ENCODE data around the gene TGFB1. TPM values are rescaled to one million over a fixed set of nuclear protein-coding genes. Genes with fewer than 3 reads are reported as not detected.

TGFB1 gene
- total and polyA plus RNA-seq, 9 of the 15 experiments (the other 6 are each of a cell fraction or from before 2014, with no cell fraction given), result 0.24 to 159 (median 17.2) TPM

Small RNA genes lying within 50 kb of the gene (small RNA-seq; reads per million reads assigned to genes)
- not detected for gene RN7SL34P

Other genes starting within 250 kb of the TGFB1 start
Only the 7 nearest of the 13 such genes appear.
- gene CCDC97, start 43.8 kb downstream of the TGFB1 start, total RNA-seq (2014; rRNA removed), result 8.0 and 10.8 TPM in 2 replicates
- 2.2 and 3.3 TPM in 2 replicates for gene CCDC97, start 43.8 kb downstream of the TGFB1 start, total RNA-seq (2014; rRNA removed; fragmentation: Illumina TruSeq; extraction: Trizol)
- gene CCDC97, start 43.8 kb downstream of the TGFB1 start, total RNA-seq (2015; rRNA removed; fragmentation: Illumina TruSeq; extraction: Trizol), result 5.5 and 7.0 TPM in 2 replicates
- 16.5 and 18.0 TPM in 2 replicates for gene CCDC97, start 43.8 kb downstream of the TGFB1 start, total RNA-seq (2021)
- 3.6 and 5.0 TPM in 2 replicates for gene CCDC97, start 43.8 kb downstream of the TGFB1 start, polyA plus RNA-seq (2011; rRNA removed)
- 9.8 and 13.2 TPM in 2 replicates for gene CCDC97, start 43.8 kb downstream of the TGFB1 start, polyA plus RNA-seq (2014; fragmentation: Illumina TruSeq; extraction: Trizol)
- gene CCDC97, start 43.8 kb downstream of the TGFB1 start, polyA plus RNA-seq (2014; fragmentation: Nextera tagmentation; extraction: Ambion mirVana), result under 1 TPM; 0.60 to 0.79 TPM
- gene CCDC97, start 43.8 kb downstream of the TGFB1 start, polyA plus RNA-seq (2014; rRNA removed), result 8.8 and 11.3 TPM in 2 replicates
- 3.5 and 6.7 TPM in 2 replicates for gene B9D2, start 10.2 kb upstream of the TGFB1 start, total RNA-seq (2014; rRNA removed)
- 0.54 and 1.6 TPM in 2 replicates for gene B9D2, start 10.2 kb upstream of the TGFB1 start, total RNA-seq (2014; rRNA removed; fragmentation: Illumina TruSeq; extraction: Trizol)
- 5.2 and 5.5 TPM in 2 replicates for gene B9D2, start 10.2 kb upstream of the TGFB1 start, total RNA-seq (2015; rRNA removed; fragmentation: Illumina TruSeq; extraction: Trizol)
- gene B9D2, start 10.2 kb upstream of the TGFB1 start, total RNA-seq (2021), result 6.0 and 6.9 TPM in 2 replicates
- gene B9D2, start 10.2 kb upstream of the TGFB1 start, polyA plus RNA-seq (2011; rRNA removed), result 2.8 and 5.8 TPM in 2 replicates
- gene B9D2, start 10.2 kb upstream of the TGFB1 start, polyA plus RNA-seq (2014; fragmentation: Illumina TruSeq; extraction: Trizol), result 2.2 and 3.4 TPM in 2 replicates
- gene B9D2, start 10.2 kb upstream of the TGFB1 start, polyA plus RNA-seq (2014; fragmentation: Nextera tagmentation; extraction: Ambion mirVana), result 1 to 10 TPM in 1 of 2 experiments, under 1 TPM in 1; 0.83 to 1.4 TPM
- gene B9D2, start 10.2 kb upstream of the TGFB1 start, polyA plus RNA-seq (2014; rRNA removed), result 3.4 and 3.5 TPM in 2 replicates
- 2.8 and 4.3 TPM in 2 replicates for gene TMEM91, start 22.6 kb upstream of the TGFB1 start, total RNA-seq (2014; rRNA removed)
- 1.5 and 1.6 TPM in 2 replicates for gene TMEM91, start 22.6 kb upstream of the TGFB1 start, total RNA-seq (2014; rRNA removed; fragmentation: Illumina TruSeq; extraction: Trizol)
- gene TMEM91, start 22.6 kb upstream of the TGFB1 start, total RNA-seq (2015; rRNA removed; fragmentation: Illumina TruSeq; extraction: Trizol), result 1.7 and 1.8 TPM in 2 replicates
- 2.3 and 2.7 TPM in 2 replicates for gene TMEM91, start 22.6 kb upstream of the TGFB1 start, total RNA-seq (2021)
- 3.0 and 3.9 TPM in 2 replicates for gene TMEM91, start 22.6 kb upstream of the TGFB1 start, polyA plus RNA-seq (2011; rRNA removed)
- gene TMEM91, start 22.6 kb upstream of the TGFB1 start, polyA plus RNA-seq (2014; fragmentation: Illumina TruSeq; extraction: Trizol), result 3.0 and 3.1 TPM in 2 replicates
- 1 to 10 TPM; 1.2 to 1.8 TPM for gene TMEM91, start 22.6 kb upstream of the TGFB1 start, polyA plus RNA-seq (2014; fragmentation: Nextera tagmentation; extraction: Ambion mirVana)
- gene TMEM91, start 22.6 kb upstream of the TGFB1 start, polyA plus RNA-seq (2014; rRNA removed), result 3.1 and 5.2 TPM in 2 replicates
- gene EXOSC5, start 43.4 kb upstream of the TGFB1 start, total RNA-seq (2014; rRNA removed), result 37.8 and 47.1 TPM in 2 replicates
- 8.6 and 10.9 TPM in 2 replicates for gene EXOSC5, start 43.4 kb upstream of the TGFB1 start, total RNA-seq (2014; rRNA removed; fragmentation: Illumina TruSeq; extraction: Trizol)
- gene EXOSC5, start 43.4 kb upstream of the TGFB1 start, total RNA-seq (2015; rRNA removed; fragmentation: Illumina TruSeq; extraction: Trizol), result 32.5 and 35.0 TPM in 2 replicates
- gene EXOSC5, start 43.4 kb upstream of the TGFB1 start, total RNA-seq (2021), result 59.7 and 66.0 TPM in 2 replicates
- 43.3 and 53.6 TPM in 2 replicates for gene EXOSC5, start 43.4 kb upstream of the TGFB1 start, polyA plus RNA-seq (2011; rRNA removed)
- 22.3 and 47.3 TPM in 2 replicates for gene EXOSC5, start 43.4 kb upstream of the TGFB1 start, polyA plus RNA-seq (2014; fragmentation: Illumina TruSeq; extraction: Trizol)
- 10 to 100 TPM; 15.1 to 41.8 TPM for gene EXOSC5, start 43.4 kb upstream of the TGFB1 start, polyA plus RNA-seq (2014; fragmentation: Nextera tagmentation; extraction: Ambion mirVana)
- gene EXOSC5, start 43.4 kb upstream of the TGFB1 start, polyA plus RNA-seq (2014; rRNA removed), result 75.5 and 76.1 TPM in 2 replicates
- 44.5 and 52.5 TPM in 2 replicates for gene BCKDHA, start 43.9 kb upstream of the TGFB1 start, total RNA-seq (2014; rRNA removed)
- gene BCKDHA, start 43.9 kb upstream of the TGFB1 start, total RNA-seq (2014; rRNA removed; fragmentation: Illumina TruSeq; extraction: Trizol), result 2.0 and 4.8 TPM in 2 replicates
- 10.6 and 14.0 TPM in 2 replicates for gene BCKDHA, start 43.9 kb upstream of the TGFB1 start, total RNA-seq (2015; rRNA removed; fragmentation: Illumina TruSeq; extraction: Trizol)
- gene BCKDHA, start 43.9 kb upstream of the TGFB1 start, total RNA-seq (2021), result 14.6 and 16.6 TPM in 2 replicates
- 14.1 and 30.0 TPM in 2 replicates for gene BCKDHA, start 43.9 kb upstream of the TGFB1 start, polyA plus RNA-seq (2011; rRNA removed)
- gene BCKDHA, start 43.9 kb upstream of the TGFB1 start, polyA plus RNA-seq (2014; fragmentation: Illumina TruSeq; extraction: Trizol), result 24.0 and 28.8 TPM in 2 replicates
- 1 to 10 TPM; 4.5 to 6.4 TPM for gene BCKDHA, start 43.9 kb upstream of the TGFB1 start, polyA plus RNA-seq (2014; fragmentation: Nextera tagmentation; extraction: Ambion mirVana)
- gene BCKDHA, start 43.9 kb upstream of the TGFB1 start, polyA plus RNA-seq (2014; rRNA removed), result 23.0 and 26.9 TPM in 2 replicates
- gene B3GNT8, start 73.5 kb upstream of the TGFB1 start, total RNA-seq (2014; rRNA removed), result 1.00 and 2.3 TPM in 2 replicates
- gene B3GNT8, start 73.5 kb upstream of the TGFB1 start, total RNA-seq (2014; rRNA removed; fragmentation: Illumina TruSeq; extraction: Trizol), result not detected in 2 replicates
- gene B3GNT8, start 73.5 kb upstream of the TGFB1 start, total RNA-seq (2015; rRNA removed; fragmentation: Illumina TruSeq; extraction: Trizol), result 0.83 and 0.90 TPM in 2 replicates
- 2.9 and 3.4 TPM in 2 replicates for gene B3GNT8, start 73.5 kb upstream of the TGFB1 start, total RNA-seq (2021)
- 0.23 and 0.35 TPM in 2 replicates for gene B3GNT8, start 73.5 kb upstream of the TGFB1 start, polyA plus RNA-seq (2011; rRNA removed)
- gene B3GNT8, start 73.5 kb upstream of the TGFB1 start, polyA plus RNA-seq (2014; fragmentation: Illumina TruSeq; extraction: Trizol), result 0.21 and 2.0 TPM in 2 replicates
- under 1 TPM in 1 of 2 experiments, not detected in 1; 0.11 TPM for gene B3GNT8, start 73.5 kb upstream of the TGFB1 start, polyA plus RNA-seq (2014; fragmentation: Nextera tagmentation; extraction: Ambion mirVana)
- gene B3GNT8, start 73.5 kb upstream of the TGFB1 start, polyA plus RNA-seq (2014; rRNA removed), result 0.65 and 1.3 TPM in 2 replicates
- 39.1 and 43.5 TPM in 2 replicates for gene DMAC2, start 86.0 kb upstream of the TGFB1 start, total RNA-seq (2014; rRNA removed)
- gene DMAC2, start 86.0 kb upstream of the TGFB1 start, total RNA-seq (2014; rRNA removed; fragmentation: Illumina TruSeq; extraction: Trizol), result 33.0 and 34.1 TPM in 2 replicates
- 43.1 and 43.2 TPM in 2 replicates for gene DMAC2, start 86.0 kb upstream of the TGFB1 start, total RNA-seq (2015; rRNA removed; fragmentation: Illumina TruSeq; extraction: Trizol)
- gene DMAC2, start 86.0 kb upstream of the TGFB1 start, total RNA-seq (2021), result 51.5 and 55.0 TPM in 2 replicates
- 45.3 and 64.1 TPM in 2 replicates for gene DMAC2, start 86.0 kb upstream of the TGFB1 start, polyA plus RNA-seq (2011; rRNA removed)
- gene DMAC2, start 86.0 kb upstream of the TGFB1 start, polyA plus RNA-seq (2014; fragmentation: Illumina TruSeq; extraction: Trizol), result 58.1 and 59.4 TPM in 2 replicates
- gene DMAC2, start 86.0 kb upstream of the TGFB1 start, polyA plus RNA-seq (2014; fragmentation: Nextera tagmentation; extraction: Ambion mirVana), result 10 to 100 TPM; 12.9 to 20.2 TPM
- 61.0 and 61.2 TPM in 2 replicates for gene DMAC2, start 86.0 kb upstream of the TGFB1 start, polyA plus RNA-seq (2014; rRNA removed)